Measurements from ENCODE around the gene COMTD1. TPM values are rescaled to one million over a fixed set of nuclear protein-coding genes. Genes with fewer than 3 reads are reported as not detected.

The COMTD1 gene
- total RNA-seq, 4 donors from 2014 or later = 3.2 to 59.7 (median 22.9) TPM

- DNase-seq = peak; percentile 33 to 62
- no peaks in the 10 kb centered on the region for H3K36me3 ChIP-seq
- peak overlapping the region; percentile 38 to 59 for H3K27ac ChIP-seq
- TF ChIP-seq CTCF (IDR thresholded peaks at IDR 0.05) = no peak
- no peak for TF ChIP-seq POLR2A (IDR thresholded peaks at IDR 0.05)
- no peaks in the 10 kb centered on the region for H3K27me3 ChIP-seq
- no peak overlapping the region for H3K4me3 ChIP-seq
- no peaks in the 10 kb centered on the region for H3K9me3 ChIP-seq
- intact Hi-C loops (cut with DNase I; ENCODE audit: low total_unique reads) = loop anchor here (10.0 kb wide), 2 partner anchors 134 to 974 kb away; a partner anchor contains a TSS
- no peaks in the 10 kb centered on the region for H3K4me1 ChIP-seq
These were observed 3.5 kb upstream of the COMTD1 start for GRCh38 chr10:75239096-75239790.

GRCh38 chr10:75238182-75239095 is 2.7 kb upstream of the COMTD1 start:
- Histone ChIP-seq H3K4me1 (no peaks in the 10 kb centered on the region), H3K9me3 (no peaks in the 10 kb centered on the region), H3K36me3 (no peaks in the 10 kb centered on the region), H3K27ac (peak overlapping the region; percentile 38 to 59), H3K27me3 (no peaks in the 10 kb centered on the region), H3K4me3 (no peak overlapping the region)
- intact Hi-C loops (cut with DNase I; ENCODE audit: low total_unique reads) = loop anchor here (10.0 kb wide), 2 partner anchors 134 to 974 kb away; a partner anchor contains a TSS
- DNase-seq = peak; percentile 55 to 60
- TF ChIP-seq CTCF (IDR thresholded peaks at IDR 0.05) (no peak), POLR2A (IDR thresholded peaks at IDR 0.05) (no peak)

- no peak for DNase-seq
- Histone ChIP-seq H3K9me3 (no peaks in the 10 kb centered on the region), H3K4me3 (no peak overlapping the region), H3K27ac (peak overlapping the region; percentile 84 to 88), H3K27me3 (no peaks in the 10 kb centered on the region), H3K4me1 (no peaks in the 10 kb centered on the region), H3K36me3 (no peaks in the 10 kb centered on the region)
- no peak for TF ChIP-seq POLR2A (IDR thresholded peaks at IDR 0.05)
- no peak for TF ChIP-seq CTCF (IDR thresholded peaks at IDR 0.05)
- intact Hi-C loops (cut with DNase I; ENCODE audit: low total_unique reads) = loop anchor here (10.0 kb wide), 2 partner anchors 132 to 972 kb away; a partner anchor contains a TSS
These were observed 545 bp upstream of the COMTD1 start for GRCh38 chr10:75236178-75236825.

GRCh38 chr10:75234683-75235374 is 928 bp downstream of the COMTD1 start:
- DNase-seq = peak in 1 of 2 donors; percentile 39
- H3K4me3 ChIP-seq = peak overlapping the region; percentile 59 to 60
- intact Hi-C loops (cut with DNase I; ENCODE audit: low total_unique reads) = loop anchor here (10.0 kb wide), 2 partner anchors 130 to 970 kb away; a partner anchor contains a TSS
- peak in 1 of 4 experiments; percentile 5 for TF ChIP-seq CTCF (IDR thresholded peaks at IDR 0.05)
- TF ChIP-seq POLR2A (IDR thresholded peaks at IDR 0.05) = no peak
- no peaks in the 10 kb centered on the region for H3K36me3 ChIP-seq
- no peaks in the 10 kb centered on the region for H3K9me3 ChIP-seq
- H3K27me3 ChIP-seq = no peaks in the 10 kb centered on the region
- H3K4me1 ChIP-seq = no peaks in the 10 kb centered on the region
- H3K27ac ChIP-seq = peak overlapping the region; percentile 84 to 88

Measured in uterus (tissue), 4 donors.